ENCODE data around the gene IRF2BP2. TPM values are rescaled to one million over a fixed set of nuclear protein-coding genes. Genes with fewer than 3 reads are reported as not detected.

The IRF2BP2 gene
- total RNA-seq, 1 experiment from 2014 or later, result 122 TPM

GRCh38 chr1:234568345-234568744, 41.6 kb downstream of the IRF2BP2 start:
- BruUV-seq (replicated peaks), result no TSS peak
- DNase-seq, result no peak
- Histone ChIP-seq H3K9me3 (ENCODE audit: insufficient read depth, low read depth) (no peaks in the 10 kb centered on the region), H3K9me2 (ENCODE audit: insufficient read depth) (no peaks in the 10 kb centered on the region), H3K4me1 (replicated peaks; ENCODE audit: insufficient read depth) (peaks cover 42% of the 10 kb centered on the region), H3K79me2 (ENCODE audit: low read depth) (no peaks in the 10 kb centered on the region), H3K27ac (no peak overlapping the region), H3F3A (ENCODE audit: insufficient read depth, low read depth) (peaks cover 25% of the 10 kb centered on the region), H3K4me2 (no peak overlapping the region), H3K36me3 (ENCODE audit: low read depth) (no peaks in the 10 kb centered on the region), H3K27me3 (ENCODE audit: insufficient read depth, low read depth) (no peaks in the 10 kb centered on the region), H4K20me1 (ENCODE audit: insufficient read depth) (no peaks in the 10 kb centered on the region), H3K4me3 (no peak overlapping the region), H2AFZ (no peak overlapping the region)
- intact Hi-C loops (cut with micrococcal nuclease; ENCODE audit: unreplicated experiment), result no loop called here
- no peak for TF ChIP-seq EZH2 (IDR thresholded peaks at IDR 0.05; ENCODE audit: low read depth)
- CTCF ChIA-PET, result no interaction called here
- POLR2A ChIA-PET (ENCODE audit: unreplicated experiment), result no interaction called here

DNA sequence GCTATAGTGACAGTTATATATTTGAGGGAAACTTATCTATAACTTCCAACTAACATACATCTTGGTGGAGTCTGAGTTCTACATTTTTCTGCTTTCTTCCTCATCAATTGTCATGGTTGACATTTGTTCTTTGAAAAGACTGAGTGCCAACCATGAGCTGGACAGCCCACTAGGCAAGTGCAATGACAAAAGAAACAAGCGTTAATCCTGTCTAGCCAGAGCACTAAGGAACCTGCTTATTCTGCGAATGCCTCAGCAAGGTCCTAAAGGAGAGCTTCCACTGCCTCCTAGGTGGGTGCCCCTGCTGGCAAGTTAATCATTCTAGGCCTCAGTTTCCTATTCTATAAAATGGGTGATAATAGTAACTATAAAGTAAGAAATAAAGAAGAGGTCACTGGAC, 44.8 kb downstream of the IRF2BP2 start:
- TSS peak; percentile 99 for BruUV-seq (replicated peaks)
- Histone ChIP-seq H3K9me2 (ENCODE audit: insufficient read depth) (no peaks in the 10 kb centered on the region), H3K27me3 (ENCODE audit: insufficient read depth, low read depth) (no peaks in the 10 kb centered on the region), H3K79me2 (ENCODE audit: low read depth) (no peaks in the 10 kb centered on the region), H3K9me3 (ENCODE audit: insufficient read depth, low read depth) (no peaks in the 10 kb centered on the region), H3K36me3 (ENCODE audit: low read depth) (no peaks in the 10 kb centered on the region), H3K4me1 (replicated peaks; ENCODE audit: insufficient read depth) (peaks cover 45% of the 10 kb centered on the region), H3K4me3 (no peak overlapping the region), H4K20me1 (ENCODE audit: insufficient read depth) (no peaks in the 10 kb centered on the region), H3K4me2 (peak overlapping the region; percentile 59), H2AFZ (no peak overlapping the region), H3K27ac (peak overlapping the region; percentile 90), H3F3A (ENCODE audit: insufficient read depth, low read depth) (peaks cover 32% of the 10 kb centered on the region)
- TF ChIP-seq CTCF (conservative IDR thresholded peaks at IDR 0.05) (no peak), EZH2 (IDR thresholded peaks at IDR 0.05; ENCODE audit: low read depth) (no peak)
- CTCF ChIA-PET, result no interaction called here
- peak in 1 of 2 experiments; percentile 11 for DNase-seq
- POLR2A ChIA-PET (ENCODE audit: unreplicated experiment), result interaction anchor here (0.6 kb wide), 2 partner anchors 31 to 635 kb away, joined by 4 read pairs; no protein-coding TSS in a partner anchor
- intact Hi-C loops (cut with micrococcal nuclease; ENCODE audit: unreplicated experiment), result loop anchor here (1.0 to 2.0 kb wide), 3 partner anchors 30 to 398 kb away; no protein-coding TSS in a partner anchor

DNA sequence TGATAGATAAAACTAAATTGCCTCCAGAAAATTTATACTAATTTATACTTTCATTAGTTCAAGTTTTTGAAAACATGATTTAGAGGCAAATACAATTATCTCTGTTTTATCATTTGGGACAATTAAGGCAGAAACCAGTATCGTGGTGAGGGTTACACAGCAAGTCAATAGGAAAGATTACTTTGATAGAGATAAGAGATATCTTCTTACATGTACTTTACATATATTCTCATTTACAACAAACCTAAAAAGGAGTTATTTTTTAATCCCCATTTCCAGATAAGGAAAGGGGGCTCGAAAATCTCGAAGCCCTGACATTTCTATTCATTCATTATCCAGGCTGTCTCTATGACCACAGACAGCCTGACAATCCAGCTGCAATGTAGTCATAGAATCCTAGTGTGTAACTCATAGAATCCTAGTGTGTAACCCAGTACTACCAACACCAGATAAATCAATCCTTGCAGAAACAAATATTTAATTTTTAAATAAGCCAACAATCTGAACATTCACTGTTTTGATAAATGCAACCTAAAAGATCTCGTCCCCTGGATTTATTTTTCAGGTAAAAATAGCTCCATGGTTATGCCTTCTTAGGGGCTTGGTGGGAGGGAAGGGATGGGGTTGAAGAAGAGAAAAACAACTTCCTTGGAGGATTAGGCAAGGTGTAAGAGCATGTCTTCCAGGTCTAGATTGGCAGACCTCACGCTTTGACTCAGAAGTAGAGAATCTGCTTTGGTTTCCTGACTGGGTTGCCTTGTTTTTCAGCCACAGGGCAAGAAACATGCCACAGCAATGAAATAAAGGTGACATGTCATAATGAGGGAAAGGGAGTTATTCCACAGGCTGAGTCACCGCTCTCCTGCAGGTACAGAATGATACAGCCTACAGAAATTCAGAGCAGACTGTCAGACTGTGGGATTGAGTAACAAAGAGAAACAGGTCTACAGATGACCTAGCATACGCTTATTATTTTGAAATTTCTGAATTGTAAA, 45.6 kb downstream of the IRF2BP2 start:
- Histone ChIP-seq H3K9me3 (ENCODE audit: insufficient read depth, low read depth) (no peaks in the 10 kb centered on the region), H3K4me2 (peak overlapping the region; percentile 59), H3K4me3 (no peak overlapping the region), H3K9me2 (ENCODE audit: insufficient read depth) (no peaks in the 10 kb centered on the region), H3F3A (ENCODE audit: insufficient read depth, low read depth) (peaks cover 32% of the 10 kb centered on the region), H3K79me2 (ENCODE audit: low read depth) (no peaks in the 10 kb centered on the region), H4K20me1 (ENCODE audit: insufficient read depth) (no peaks in the 10 kb centered on the region), H2AFZ (no peak overlapping the region), H3K27me3 (ENCODE audit: insufficient read depth, low read depth) (no peaks in the 10 kb centered on the region), H3K27ac (peak overlapping the region; percentile 90), H3K36me3 (ENCODE audit: low read depth) (no peaks in the 10 kb centered on the region), H3K4me1 (replicated peaks; ENCODE audit: insufficient read depth) (peaks cover 45% of the 10 kb centered on the region)
- CTCF ChIA-PET, result interaction anchor here (0.6 kb wide), 1 partner anchor 65 kb away, joined by 3 read pairs; no protein-coding TSS in a partner anchor
- BruUV-seq (replicated peaks), result no TSS peak
- peak; percentile 88 to 99 for DNase-seq
- intact Hi-C loops (cut with micrococcal nuclease; ENCODE audit: unreplicated experiment), result loop anchor here (1.0 to 2.0 kb wide), 6 partner anchors 30 to 503 kb away; no protein-coding TSS in a partner anchor
- POLR2A ChIA-PET (ENCODE audit: unreplicated experiment), result interaction anchor here (0.6 to 0.7 kb wide), 5 partner anchors 47 to 509 kb away, joined by 4 to 12 read pairs (median 4); no protein-coding TSS in a partner anchor
- TF ChIP-seq CTCF (conservative IDR thresholded peaks at IDR 0.05), result no peak
- no peak for TF ChIP-seq EZH2 (IDR thresholded peaks at IDR 0.05; ENCODE audit: low read depth)

All from PC-9 (cell line).